Nephron progenitor cell (in vitro differentiated cells): Measurements from ENCODE around the gene FGFR4.
A peak's percentile ranks its signal among the peaks of the same experiment; 100 is the strongest.
"Not testable (repeated sequence)": the region's sequence is repeated elsewhere in the genome, so short reads cannot be mapped to it uniquely, and the experiment has no call there.

ENCODE experiments used
- DNase-seq: peaks from one replicate; pipeline ENCODE4 v3.0.0; 2021
- H3K27ac Mint-ChIP-seq: 2 replicates; pipeline ENCODE4 v1.8.0; 2021; ENCODE audit warnings: mild to moderate bottlenecking, moderate library complexity, mixed read lengths
- H3K27me3 Mint-ChIP-seq: 2 replicates; pipeline ENCODE4 v1.8.0; 2021; ENCODE audit warnings: mild to moderate bottlenecking, low read depth, mixed read lengths; ENCODE audit not compliant: poor library complexity
- H3K36me3 Mint-ChIP-seq: 2 replicates; pipeline ENCODE4 v1.8.0; 2021; ENCODE audit warnings: low read depth, mixed read lengths
- H3K4me1 Mint-ChIP-seq: 2 replicates; pipeline ENCODE4 v1.8.0; 2021; ENCODE audit warnings: mixed read lengths
- H3K4me3 Mint-ChIP-seq: 2 replicates; pipeline ENCODE4 v1.8.0; 2021; ENCODE audit warnings: mild to moderate bottlenecking, moderate library complexity, mixed read lengths
- H3K9me3 Mint-ChIP-seq: 2 replicates; pipeline ENCODE4 v1.8.0; 2021; ENCODE audit warnings: mild to moderate bottlenecking, moderate library complexity, mixed read lengths
- TF ChIP-seq, protein P1 (sequence below): fragments of 200-600 bp; sonication (generic); IDR thresholded peaks from 2 replicates; pipeline ENCODE4 v1.5.0; 2021; ENCODE audit warnings: antibody characterized with exemption

The FGFR4 gene

DNA sequence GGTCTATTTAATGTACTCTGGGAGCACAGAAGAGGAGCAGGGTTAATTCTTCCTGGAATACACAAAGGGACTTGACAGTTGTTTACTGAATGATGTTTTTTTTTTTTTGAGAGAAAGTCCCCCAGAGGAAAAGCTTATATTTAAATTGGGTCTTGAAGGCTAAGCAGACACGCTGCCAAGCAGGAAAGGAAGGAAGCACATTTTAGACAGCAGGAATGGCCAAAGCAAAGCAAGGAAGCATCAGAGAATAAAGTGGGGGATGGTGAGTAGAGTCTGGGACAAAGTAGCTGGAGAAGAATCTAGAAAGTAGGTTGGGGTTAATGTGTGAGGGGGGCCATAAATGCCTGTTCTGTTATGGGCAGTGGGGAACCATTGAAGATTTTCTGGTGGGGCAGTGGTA lies 42.8 kb upstream of the FGFR4 start:
- H3K9me3 Mint-ChIP-seq = no peaks in the 10 kb centered on the region
- H3K27me3 Mint-ChIP-seq = peaks cover 3% of the 10 kb centered on the region
- no peak for DNase-seq
- H3K4me1 Mint-ChIP-seq = no peaks in the 10 kb centered on the region
- peaks cover 51% of the 10 kb centered on the region for H3K36me3 Mint-ChIP-seq
- H3K27ac Mint-ChIP-seq = no peak overlapping the region
- TF ChIP-seq, protein P1, sequence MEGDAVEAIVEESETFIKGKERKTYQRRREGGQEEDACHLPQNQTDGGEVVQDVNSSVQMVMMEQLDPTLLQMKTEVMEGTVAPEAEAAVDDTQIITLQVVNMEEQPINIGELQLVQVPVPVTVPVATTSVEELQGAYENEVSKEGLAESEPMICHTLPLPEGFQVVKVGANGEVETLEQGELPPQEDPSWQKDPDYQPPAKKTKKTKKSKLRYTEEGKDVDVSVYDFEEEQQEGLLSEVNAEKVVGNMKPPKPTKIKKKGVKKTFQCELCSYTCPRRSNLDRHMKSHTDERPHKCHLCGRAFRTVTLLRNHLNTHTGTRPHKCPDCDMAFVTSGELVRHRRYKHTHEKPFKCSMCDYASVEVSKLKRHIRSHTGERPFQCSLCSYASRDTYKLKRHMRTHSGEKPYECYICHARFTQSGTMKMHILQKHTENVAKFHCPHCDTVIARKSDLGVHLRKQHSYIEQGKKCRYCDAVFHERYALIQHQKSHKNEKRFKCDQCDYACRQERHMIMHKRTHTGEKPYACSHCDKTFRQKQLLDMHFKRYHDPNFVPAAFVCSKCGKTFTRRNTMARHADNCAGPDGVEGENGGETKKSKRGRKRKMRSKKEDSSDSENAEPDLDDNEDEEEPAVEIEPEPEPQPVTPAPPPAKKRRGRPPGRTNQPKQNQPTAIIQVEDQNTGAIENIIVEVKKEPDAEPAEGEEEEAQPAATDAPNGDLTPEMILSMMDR = no peak
- H3K4me3 Mint-ChIP-seq = no peak overlapping the region

DNA sequence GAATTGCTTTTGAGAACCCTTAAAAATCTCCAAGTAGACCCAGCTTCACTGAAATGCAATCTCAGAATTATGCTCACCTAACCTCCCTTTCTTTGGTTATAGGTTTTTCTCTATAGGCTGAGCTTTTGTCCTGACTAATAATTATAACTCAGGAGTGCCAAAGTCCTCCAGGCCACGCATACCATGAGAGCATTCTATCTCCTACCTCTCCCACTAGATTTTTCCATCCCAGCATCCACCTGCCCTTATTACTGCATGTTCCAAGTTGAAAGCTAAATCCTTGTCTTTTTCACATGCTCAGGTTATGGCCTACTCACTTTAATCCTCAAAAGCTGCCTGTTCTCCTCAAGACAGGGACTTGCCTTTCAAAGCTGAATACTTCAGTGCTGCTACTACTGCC lies 42.1 kb upstream of the FGFR4 start:
- Mint-ChIP-seq H3K4me3 (no peak overlapping the region), H3K4me1 (no peaks in the 10 kb centered on the region), H3K27me3 (peaks cover 3% of the 10 kb centered on the region), H3K27ac (peak overlapping the region; percentile 36), H3K9me3 (no peaks in the 10 kb centered on the region), H3K36me3 (peaks cover 51% of the 10 kb centered on the region)
- TF ChIP-seq, protein P1 = no peak
- no peak for DNase-seq

DNA sequence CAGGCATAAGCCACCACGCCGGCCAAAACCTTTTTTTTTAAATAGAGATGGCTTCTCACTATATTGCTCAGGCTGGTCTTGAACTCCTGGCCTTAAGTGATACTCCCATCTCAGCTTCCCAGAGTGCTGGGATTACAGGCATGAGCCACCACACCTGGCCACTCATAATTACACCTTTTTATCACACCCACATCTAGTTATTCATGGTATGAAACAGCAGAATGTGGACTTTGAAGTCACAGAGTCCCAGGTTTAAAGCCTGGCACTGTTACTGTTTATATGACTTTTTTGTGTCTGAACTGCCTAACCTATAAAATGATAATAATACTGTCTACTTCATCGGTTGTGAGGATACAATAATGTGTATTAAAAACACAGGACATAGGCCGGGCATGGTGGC lies 41.1 kb upstream of the FGFR4 start:
- no peaks in the 10 kb centered on the region for H3K9me3 Mint-ChIP-seq
- no peak overlapping the region for H3K27ac Mint-ChIP-seq
- no peak for DNase-seq
- peaks cover 58% of the 10 kb centered on the region for H3K36me3 Mint-ChIP-seq
- H3K27me3 Mint-ChIP-seq = no peaks in the 10 kb centered on the region
- TF ChIP-seq, protein P1 = no peak
- H3K4me3 Mint-ChIP-seq = no peak overlapping the region
- H3K4me1 Mint-ChIP-seq = no peaks in the 10 kb centered on the region

DNA sequence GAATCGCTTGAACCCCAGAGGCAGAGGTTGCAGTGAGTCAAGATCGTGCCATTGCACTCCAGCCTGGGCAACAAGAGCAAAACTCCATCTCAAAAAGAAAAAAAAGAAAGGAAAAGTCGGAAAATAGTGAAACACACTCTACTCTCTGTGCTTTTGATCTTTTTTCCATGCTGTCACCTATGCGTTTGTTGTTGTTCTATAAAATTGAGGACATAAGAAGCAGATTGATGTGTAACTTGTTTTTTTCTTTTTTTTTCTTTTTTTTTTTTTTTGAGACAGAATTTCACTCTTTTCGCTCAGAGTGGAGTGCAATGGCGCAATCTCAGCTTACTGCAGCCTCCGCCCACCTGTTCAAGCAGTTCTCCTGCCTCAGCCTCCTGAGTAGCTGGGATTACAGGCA lies 38.2 kb upstream of the FGFR4 start:
- H3K9me3 Mint-ChIP-seq, H3K4me3 Mint-ChIP-seq, H3K27ac Mint-ChIP-seq, H3K4me1 Mint-ChIP-seq, DNase-seq, H3K27me3 Mint-ChIP-seq: not testable (repeated sequence)
- peaks cover 54% of the 10 kb centered on the region for H3K36me3 Mint-ChIP-seq

DNA sequence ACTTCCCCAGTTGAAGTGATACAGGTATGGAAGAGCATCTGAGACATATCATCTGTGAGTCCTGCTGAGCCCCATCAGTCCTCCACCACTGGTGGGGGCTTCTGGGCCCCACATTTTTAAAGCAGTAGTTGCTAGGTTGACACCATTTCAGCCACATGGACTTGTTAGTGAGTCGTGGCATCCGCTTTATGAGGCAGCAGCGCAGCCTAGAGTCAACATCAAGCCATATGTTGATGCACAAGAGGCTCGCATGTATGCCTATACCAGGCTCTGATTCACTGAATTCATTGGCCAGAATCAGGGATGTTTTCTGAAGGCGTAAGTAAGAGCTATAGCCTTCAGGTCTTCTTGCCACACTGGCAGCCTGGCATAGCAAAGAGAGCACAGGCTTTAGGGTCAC lies 37.4 kb upstream of the FGFR4 start:
- H3K27ac Mint-ChIP-seq = no peak overlapping the region
- H3K27me3 Mint-ChIP-seq = no peaks in the 10 kb centered on the region
- DNase-seq = no peak
- H3K36me3 Mint-ChIP-seq = peaks cover 51% of the 10 kb centered on the region
- H3K4me3 Mint-ChIP-seq = no peak overlapping the region
- H3K9me3 Mint-ChIP-seq = no peaks in the 10 kb centered on the region
- TF ChIP-seq, protein P1 = no peak
- no peaks in the 10 kb centered on the region for H3K4me1 Mint-ChIP-seq

DNA sequence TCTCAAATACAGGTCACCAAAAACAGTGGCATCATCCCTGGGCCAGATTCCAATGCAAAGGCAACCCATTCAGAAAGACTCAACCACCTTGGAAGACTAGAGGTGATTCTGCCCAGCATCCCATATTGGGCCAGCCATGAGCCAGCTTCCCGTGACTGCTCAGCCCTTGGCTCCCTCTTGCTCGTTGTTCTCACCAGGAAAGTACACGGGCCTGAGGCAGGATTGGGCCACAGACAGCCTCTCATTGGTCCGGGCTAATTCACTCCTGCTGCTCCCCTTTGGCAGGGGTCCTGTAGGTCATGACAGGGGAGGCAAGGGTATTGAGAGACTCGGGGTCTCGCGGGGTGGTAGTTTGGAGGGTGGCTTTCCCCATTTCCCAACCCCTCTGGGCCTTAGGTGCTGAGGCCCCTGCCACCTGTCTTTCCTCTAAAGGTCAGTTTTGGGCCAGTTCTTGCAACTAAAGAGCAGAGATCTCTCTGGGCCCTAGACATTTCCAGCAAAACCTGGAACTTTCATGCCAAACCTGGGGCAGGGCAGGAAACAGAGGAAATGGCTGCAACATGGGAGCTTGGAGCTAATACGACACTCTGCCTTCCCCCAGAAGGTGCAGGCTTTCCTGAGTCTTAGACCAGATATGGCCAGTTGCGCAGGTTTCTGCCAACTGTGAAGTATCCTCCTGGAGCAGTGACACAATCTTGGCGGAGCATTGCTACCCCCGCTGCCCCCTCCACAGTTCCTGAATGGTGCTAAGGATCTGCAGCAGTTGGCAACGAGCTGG lies 22.0 kb upstream of the FGFR4 start:
- TF ChIP-seq, protein P1 = no peak
- Mint-ChIP-seq H3K36me3 (peaks cover 27% of the 10 kb centered on the region), H3K9me3 (no peaks in the 10 kb centered on the region), H3K27me3 (peaks cover 6% of the 10 kb centered on the region), H3K4me3 (no peak overlapping the region), H3K27ac (peak overlapping the region; percentile 11), H3K4me1 (no peaks in the 10 kb centered on the region)
- no peak for DNase-seq
